ENCODE results near the gene TCFL5.

The TCFL5 gene

DNA sequence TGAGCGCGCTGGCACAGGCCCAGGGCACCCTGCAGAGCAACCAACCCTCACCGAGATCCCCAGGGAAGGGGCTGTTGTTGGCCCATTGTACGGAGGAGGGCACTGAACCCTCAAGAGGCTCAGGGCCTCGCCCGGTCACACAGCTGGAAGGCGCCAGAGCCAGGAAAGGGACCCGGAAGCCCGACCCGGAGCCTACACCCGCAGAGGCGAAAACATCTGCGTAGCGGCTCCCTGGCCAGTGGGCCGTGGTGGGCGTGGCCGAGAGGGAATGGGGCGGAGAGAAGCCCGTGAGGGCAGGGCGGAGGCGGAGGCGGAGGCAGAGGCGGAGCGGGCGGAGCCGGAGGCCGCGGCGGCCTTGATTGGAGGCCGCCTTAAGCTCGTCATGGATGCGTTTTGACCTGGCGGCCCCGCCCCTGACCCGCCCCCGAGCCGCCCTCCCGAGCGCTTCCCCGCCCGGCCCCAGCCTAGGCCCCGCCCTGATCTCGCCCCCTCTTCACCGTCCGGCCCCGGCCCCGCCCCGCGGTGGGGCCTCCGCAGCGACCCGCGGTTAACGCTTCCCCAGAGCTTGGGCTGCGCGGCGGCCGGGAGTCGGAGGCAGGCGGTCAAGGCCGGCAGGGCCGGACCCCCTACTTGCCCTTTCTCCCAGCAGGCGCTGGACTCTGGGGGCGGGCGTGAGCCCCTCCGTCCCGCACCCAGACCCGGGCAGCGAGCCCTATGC is 67.5 kb downstream of the TCFL5 start:
- peak; percentile 89 to 90 for DNase-seq

DNA sequence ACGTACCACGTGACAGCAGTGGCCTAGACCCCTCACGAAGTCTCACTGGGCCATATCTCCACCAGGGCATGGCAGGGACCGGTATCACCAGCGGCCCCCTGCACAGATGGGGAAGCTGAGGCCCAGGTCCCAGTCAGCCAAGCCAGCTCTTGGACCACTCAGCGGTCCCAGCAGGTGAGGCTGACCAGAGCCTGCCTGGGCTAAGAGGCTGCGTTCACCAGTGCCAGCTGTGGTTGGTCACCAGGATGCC is 67.9 kb downstream of the TCFL5 start:
- DNase-seq = no peak

DNA sequence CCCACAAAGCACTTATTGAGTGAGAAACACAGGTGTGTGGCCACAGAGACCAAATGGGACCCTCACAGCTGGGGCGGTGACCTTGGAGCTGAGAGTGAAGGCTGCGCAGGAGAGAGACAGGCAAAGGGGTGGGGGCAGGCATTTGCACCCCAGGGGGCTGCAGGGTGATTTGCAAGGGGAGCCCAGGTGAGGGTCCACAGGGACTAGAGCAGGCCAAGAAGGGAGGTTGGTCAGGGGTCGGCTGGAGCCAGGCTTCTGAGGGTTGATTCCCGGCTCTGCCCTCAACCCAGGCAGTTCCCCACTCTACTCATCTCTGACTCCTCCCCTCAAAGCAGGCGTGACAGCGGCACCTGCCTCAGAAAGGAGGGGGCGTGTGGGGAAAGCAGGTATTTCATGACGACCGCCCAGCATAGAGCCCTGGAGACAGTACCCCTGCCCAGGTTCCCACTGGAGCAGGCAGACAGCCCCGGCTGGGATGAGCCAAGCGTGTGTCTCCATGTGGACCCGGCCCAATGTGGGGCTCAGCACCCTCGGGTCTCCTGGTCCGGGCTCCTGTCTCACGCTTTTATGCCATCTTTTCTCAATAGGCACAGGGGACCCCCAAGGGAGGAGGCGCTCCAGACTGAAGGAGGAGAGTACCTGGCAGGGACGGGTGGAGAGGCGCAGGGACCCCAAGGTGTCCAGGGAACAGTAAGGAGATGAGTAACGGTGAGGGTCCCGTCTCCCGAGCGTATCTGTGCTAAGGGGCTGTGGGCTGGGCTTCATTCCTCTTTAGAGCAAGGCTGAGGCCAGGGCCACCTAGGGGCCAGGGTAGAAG is 68.5 kb downstream of the TCFL5 start:
- no peak for DNase-seq

DNA sequence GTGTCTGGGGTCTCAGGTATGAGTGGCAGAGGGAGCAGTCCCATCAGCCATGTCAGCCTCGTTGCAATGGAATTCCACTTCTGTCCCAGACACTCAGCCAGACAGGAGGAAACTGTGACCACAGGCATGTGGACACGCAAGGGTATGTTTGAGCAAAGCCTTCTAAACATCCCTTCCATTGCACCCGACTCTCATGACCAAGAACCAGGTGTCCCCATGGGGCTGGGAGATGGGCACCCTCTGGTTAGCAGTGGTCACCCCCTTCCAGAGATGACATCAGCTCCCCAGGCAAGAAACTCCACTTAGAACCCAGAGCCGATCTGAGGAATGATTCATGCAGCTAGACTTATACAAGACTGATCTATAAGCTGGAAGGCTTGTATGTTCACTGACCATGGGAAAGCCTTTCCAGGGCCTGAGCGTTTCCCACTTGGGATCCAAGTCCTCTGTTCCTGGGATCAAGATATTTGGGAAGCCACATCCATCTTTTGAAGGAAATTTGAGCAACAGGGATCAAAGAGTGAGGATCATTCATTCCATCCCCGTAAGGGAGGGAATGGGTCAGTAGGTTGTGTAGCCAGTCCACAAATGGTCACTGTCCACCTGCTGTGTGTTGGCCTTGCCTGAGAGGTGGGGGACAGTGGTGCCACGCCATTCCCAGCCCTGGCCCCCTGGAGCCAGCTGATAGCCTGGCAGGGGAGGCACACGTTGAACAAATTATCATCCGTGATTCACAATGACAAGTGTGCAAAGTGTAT is 69.3 kb downstream of the TCFL5 start:
- no peak for DNase-seq

DNA sequence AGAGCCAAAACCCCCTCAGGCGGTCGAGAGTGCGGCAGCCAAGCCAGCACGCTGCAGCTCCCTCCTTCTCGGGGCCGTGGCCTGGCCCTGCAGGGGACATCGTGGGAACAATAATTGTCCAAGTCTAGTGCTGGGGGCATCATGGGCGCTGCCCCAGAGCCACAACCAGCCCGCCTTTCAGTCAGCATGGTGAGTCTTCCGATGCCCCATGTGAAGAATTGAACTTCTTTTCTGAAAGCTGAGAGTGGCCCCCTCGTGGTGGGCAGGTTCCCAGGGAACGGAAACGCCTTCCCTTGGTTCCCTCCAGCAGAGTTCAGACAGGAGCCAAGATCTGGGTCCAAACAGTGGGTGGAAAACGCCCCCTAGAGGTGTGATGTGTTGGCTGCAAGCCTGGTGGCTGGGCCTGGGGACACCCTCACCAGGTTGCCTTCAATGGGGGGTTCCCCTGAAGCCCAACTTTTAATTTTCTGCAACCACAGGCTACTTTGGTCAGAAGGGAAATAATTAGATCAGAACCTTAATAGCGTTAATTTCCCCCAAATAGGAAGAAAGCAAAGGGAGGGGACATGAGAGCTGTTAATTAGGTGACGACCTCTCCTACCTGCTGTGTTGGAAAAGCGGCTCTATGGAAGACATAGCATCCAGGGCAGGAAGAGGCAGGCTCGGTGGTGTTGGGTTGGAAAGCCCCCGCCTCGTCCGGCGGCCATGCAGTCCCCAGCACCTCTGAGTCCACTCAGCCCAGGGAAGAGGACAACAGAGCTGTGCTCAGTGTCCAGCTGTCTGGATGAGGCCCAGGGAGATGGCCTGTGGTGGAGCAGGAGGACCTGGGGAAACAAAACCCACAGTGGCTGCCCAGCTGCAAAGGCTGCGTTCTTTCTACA is 70.1 kb downstream of the TCFL5 start:
- DNase-seq = peak; percentile 95 to 97

All from Kasumi-1 (cell line).